ENCODE data around the gene PWWP2A.

PWWP2A gene

GRCh38 chr5:160133071-160133917, 14.0 kb upstream of the PWWP2A start:
- DNase-seq = peak; percentile 69

GRCh38 chr5:160129841-160130240, 10.6 kb upstream of the PWWP2A start:
- DNase-seq = no peak

DNA sequence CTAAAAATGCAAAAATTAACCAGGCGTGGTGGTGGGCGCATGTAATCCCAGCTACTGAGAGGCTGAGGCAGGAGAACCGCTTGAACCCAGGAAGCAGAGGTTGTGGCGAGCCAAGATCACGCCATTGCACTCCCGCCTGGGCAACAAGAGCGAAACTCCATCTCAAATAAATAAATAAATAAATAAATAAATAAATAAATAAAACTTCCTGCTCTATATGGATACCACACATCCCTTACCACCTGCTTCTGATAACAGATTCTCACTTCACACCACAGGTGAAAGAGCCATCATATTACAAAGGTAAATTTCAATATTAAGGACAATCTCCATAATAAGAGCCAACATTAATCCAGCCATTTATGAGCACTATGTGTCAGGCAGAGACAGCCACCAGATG, 9.4 kb upstream of the PWWP2A start:
- DNase-seq = no peak

GRCh38 chr5:160119905-160120266, 636 bp upstream of the PWWP2A start:
- DNase-seq = no peak

GRCh38 chr5:160118349-160119141, 705 bp downstream of the PWWP2A start:
- DNase-seq = peak; percentile 59

- DNase-seq = no peak
Measured at GRCh38 chr5:160116991-160117390, 2.3 kb downstream of the PWWP2A start.

GRCh38 chr5:160108124-160108523, 11.1 kb downstream of the PWWP2A start:
- DNase-seq = no peak

DNA sequence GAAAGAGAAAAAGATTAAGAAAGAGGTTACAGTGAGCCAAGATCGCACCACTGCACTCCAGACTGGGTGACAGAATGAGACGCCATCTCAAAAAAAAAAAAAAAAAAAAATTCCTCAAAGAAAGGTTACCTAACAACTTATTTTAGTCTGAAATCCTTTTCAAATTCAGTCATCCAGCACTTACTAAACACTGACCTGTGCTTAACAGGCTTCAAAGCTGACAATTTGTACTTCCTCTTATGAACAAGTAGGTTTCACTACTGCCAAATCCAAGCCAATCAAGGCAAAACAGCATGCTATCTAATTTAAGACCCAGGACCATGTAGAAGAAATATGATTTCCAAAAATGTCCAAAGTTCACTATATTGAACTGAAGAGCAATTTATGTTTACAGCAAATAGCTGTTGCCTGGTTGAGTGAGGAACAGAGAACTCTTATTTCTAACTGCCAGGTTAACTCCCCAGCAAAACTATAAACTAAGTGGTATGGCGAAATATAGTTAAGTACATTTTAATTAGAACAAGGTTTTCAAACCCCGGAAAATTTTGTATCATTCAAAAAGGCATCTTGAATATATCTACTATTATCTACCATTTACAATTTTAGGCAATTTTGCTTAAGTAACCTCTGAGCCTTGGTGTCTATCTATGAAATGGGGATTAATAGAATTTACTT, 13.4 kb downstream of the PWWP2A start:
- no peak for DNase-seq

DNA sequence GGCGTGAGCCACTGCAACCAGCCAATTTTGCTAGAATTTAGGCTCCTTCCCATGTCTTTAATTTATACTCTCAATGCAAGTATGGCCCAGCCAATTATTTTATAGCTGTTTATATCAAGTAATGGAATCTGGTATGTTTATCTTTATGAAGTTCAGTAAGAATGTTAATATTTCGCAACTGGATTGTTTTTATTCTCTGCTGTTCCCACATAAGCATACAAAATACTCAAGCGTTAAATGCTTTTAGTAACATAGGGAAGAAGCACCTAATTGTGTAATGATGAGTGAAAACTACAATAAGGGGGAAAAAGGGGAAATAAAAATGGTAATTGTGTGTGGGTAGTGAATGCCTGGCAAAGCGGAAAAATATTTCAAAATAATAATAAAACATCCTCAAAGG, 21.3 kb downstream of the PWWP2A start:
- DNase-seq = no peak

DNA sequence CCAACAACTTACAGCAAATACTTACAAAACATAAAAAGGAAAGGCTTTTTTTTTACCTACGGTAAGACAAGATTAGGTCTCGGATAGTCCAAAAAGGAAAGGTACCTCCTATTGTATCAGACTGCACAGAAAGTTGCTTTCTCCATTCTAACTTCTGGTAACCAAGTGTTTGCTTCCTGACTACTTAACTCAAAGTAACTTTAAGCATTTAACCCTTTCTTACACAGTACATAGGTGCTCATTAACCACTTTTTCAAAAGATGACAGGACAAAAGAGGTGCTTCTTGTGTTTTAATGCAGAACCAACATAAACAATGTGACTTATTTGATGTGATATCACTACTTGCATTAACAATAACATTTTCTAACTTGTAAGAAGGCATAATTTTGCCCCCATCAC, 23.1 kb downstream of the PWWP2A start:
- no peak for DNase-seq

GRCh38 chr5:160092960-160093707, 26.1 kb downstream of the PWWP2A start:
- DNase-seq = no peak

DNA sequence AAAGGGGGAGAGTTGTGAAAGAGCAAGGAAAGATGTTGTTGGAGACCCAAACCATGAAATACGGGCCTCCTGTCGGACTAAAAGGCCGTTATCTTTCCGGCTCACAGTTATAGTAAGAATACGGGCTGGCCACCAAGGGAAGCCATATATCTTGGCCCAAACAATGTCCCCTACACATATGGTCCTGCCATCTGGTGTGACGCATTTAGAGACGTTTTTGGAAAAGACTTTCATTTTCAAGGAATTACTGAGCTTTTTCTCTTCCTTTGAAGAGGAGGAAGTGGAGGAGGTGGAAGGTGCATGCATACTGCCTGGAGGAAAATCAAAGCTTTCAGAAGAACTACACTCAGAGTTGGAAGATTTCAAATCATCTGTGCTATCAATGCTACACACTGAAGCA, 26.7 kb downstream of the PWWP2A start:
- no peak for DNase-seq

GRCh38 chr5:160090059-160090458, 29.2 kb downstream of the PWWP2A start:
- DNase-seq = no peak

DNA sequence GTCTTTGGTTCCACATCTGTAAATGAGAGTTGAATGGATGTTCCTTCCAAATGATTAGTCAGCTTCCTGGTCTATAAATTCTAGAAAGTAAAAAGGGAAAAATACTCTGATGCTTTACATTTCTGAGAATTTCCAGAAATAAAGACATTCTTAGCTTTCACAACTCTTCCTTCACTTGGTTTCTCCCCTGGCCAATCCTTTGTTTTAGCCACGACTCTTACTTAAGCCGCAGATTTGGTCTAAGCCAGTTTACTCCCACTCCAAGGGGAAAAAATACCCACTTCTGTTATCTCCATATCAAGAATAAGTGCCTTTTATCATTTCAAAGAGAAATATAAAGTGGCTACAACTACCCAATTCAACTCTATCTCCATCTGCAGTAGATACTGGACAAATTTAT, 29.7 kb downstream of the PWWP2A start:
- DNase-seq = no peak

GRCh38 chr5:160088805-160089204, 30.4 kb downstream of the PWWP2A start:
- no peak for DNase-seq

GRCh38 chr5:160087199-160087598, 32.1 kb downstream of the PWWP2A start:
- no peak for DNase-seq

GRCh38 chr5:160084144-160084543, 35.1 kb downstream of the PWWP2A start:
- DNase-seq = no peak

DNA sequence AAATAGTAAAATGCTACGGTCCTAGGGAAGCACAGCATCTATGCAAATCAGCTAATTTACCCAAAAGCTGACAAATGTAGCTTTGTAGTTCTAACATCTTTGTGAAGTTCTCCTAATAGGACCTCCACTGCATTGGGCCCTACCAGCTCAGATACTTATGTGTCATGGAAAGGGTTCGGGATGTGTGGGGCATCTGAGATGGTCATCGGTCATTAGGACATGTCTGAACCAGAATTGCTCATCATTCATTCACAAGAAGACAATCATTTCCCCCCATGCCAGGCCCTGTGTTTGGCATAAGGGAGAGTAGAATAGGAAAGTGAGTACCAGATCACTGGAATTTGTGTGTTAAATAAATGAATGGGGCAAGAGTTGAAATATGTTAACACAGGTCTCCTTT, 35.7 kb downstream of the PWWP2A start:
- no peak for DNase-seq

DNA sequence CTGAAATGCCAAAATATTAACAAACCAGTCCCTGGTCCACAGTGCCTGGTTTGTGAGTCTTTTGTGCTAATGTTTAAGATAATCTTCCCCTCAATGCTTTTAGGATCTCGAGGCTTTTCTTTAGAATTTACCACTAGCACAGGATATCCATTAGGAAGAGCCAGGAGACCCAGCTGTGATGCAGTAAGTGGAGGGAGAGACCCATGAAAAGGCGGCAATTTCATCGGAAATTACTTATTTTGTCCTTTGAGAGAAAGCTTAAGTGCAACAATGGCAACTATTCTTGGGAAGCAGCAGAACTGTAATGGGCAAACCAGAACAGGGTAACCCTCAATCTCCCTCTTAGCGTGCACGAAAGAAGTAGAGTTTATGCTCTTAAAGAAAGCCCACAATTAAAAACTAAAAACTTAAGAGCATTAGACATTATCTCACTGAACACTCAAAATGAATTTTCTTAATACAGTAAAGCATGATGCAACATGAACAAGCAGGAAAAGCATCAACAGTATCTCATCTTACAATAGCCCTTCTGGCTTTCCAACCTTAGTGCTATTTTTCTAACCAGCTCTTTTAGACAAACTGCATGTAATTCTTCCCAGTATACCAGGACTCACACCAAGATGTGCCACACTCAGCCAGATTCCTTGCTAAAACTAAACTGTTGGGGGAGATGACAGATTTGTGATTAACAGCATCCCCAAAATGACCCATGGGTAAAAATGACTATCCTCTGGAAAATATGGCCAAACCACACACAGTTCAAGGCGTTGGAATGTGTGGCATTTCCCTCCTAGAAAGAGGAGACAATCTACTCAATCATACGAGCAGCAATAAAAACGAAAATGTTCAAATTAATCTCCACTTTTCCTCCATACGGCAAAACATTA, 36.4 kb downstream of the PWWP2A start:
- DNase-seq = no peak

GRCh38 chr5:160081495-160081894, 37.8 kb downstream of the PWWP2A start:
- DNase-seq = no peak

DNA sequence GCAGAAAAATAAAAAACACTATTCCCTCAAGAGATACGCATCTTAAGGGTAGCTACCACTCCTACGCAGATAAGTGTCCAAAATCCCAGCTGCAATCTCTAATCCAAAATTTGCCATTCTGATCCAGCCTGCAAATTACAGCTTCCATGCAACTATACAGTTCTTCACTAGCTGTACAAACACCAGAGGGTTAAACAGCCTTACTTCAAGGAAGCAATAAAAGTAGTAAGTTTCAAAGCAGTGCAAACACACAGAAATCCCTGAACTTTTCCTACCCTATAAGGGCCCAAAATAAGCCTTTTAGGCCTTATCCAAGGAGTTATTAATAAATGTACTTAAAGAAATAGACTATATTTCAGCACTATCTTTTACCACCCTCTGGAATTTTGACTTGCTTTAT, 39.5 kb downstream of the PWWP2A start:
- no peak for DNase-seq

GRCh38 chr5:160076997-160077396, 42.3 kb downstream of the PWWP2A start:
- DNase-seq = no peak

Measured in islet precursor cell (in vitro differentiated cells).